ENCODE data around the gene SYNRG.
A peak's percentile ranks its signal among the peaks of the same experiment; 100 is the strongest.

SYNRG gene

GRCh38 chr17:37490638-37491614 is 118.3 kb downstream of the SYNRG start:
- H3K4me3 ChIP-seq (ENCODE audit: low read depth, low read length): peak overlapping the region; percentile 88

GRCh38 chr17:37490022-37490587 is 119.1 kb downstream of the SYNRG start:
- H3K4me3 ChIP-seq (ENCODE audit: low read depth, low read length): peak overlapping the region; percentile 88
- TF ChIP-seq CTCF (IDR thresholded peaks at IDR 0.05; ENCODE audit: low read depth, low read length): no peak

More at GRCh38 chr17:37490638-37491614, 118.3 kb downstream of the SYNRG start:
- TF ChIP-seq CTCF (IDR thresholded peaks at IDR 0.05; ENCODE audit: low read depth, low read length): no peak

GRCh38 chr17:37489197-37490001 is 119.8 kb downstream of the SYNRG start, which contains the start of gene DUSP14:
TSS of gene DUSP14 (plus strand) at chr17:37489891. CDS start at chr17:37512273, 22,382 bp downstream.
- TF ChIP-seq CTCF (IDR thresholded peaks at IDR 0.05; ENCODE audit: low read depth, low read length): no peak
- H3K4me3 ChIP-seq (ENCODE audit: low read depth, low read length): peak within 1 kb of the TSS; percentile 88

- peak overlapping the region; percentile 87 for H3K4me3 ChIP-seq (ENCODE audit: low read depth, low read length)
- TF ChIP-seq CTCF (IDR thresholded peaks at IDR 0.05; ENCODE audit: low read depth, low read length): no peak
Observed at GRCh38 chr17:37488607-37489196, 120.5 kb downstream of the SYNRG start.

- TF ChIP-seq CTCF (IDR thresholded peaks at IDR 0.05; ENCODE audit: low read depth, low read length): no peak
- peak overlapping the region; percentile 87 for H3K4me3 ChIP-seq (ENCODE audit: low read depth, low read length)
Observed at GRCh38 chr17:37488009-37488604, 121.1 kb downstream of the SYNRG start.

- H3K4me3 ChIP-seq (ENCODE audit: low read depth, low read length): no peak overlapping the region
- TF ChIP-seq CTCF (IDR thresholded peaks at IDR 0.05; ENCODE audit: low read depth, low read length): no peak
Observed at GRCh38 chr17:37485938-37486570, 123.2 kb downstream of the SYNRG start.

All from WI38 (cell line).